Eye (tissue), 1 donor: ENCODE results near the gene PRM2.

ENCODE experiments used
- DNase-seq: peaks from one replicate; pipeline ENCODE4 v3.0.0-alpha.2; 2015

The PRM2 gene

GRCh38 chr16:11276143-11276895, at the start of gene PRM2:
Gene PRM2, minus strand, starts transcription at chr16:11276480. Its CDS starts 110 bp downstream, at chr16:11276370.
- DNase-seq, result no peak

- no peak for DNase-seq
These were observed 49.3 kb upstream of the PRM2 start for GRCh38 chr16:11325404-11326083.

DNA sequence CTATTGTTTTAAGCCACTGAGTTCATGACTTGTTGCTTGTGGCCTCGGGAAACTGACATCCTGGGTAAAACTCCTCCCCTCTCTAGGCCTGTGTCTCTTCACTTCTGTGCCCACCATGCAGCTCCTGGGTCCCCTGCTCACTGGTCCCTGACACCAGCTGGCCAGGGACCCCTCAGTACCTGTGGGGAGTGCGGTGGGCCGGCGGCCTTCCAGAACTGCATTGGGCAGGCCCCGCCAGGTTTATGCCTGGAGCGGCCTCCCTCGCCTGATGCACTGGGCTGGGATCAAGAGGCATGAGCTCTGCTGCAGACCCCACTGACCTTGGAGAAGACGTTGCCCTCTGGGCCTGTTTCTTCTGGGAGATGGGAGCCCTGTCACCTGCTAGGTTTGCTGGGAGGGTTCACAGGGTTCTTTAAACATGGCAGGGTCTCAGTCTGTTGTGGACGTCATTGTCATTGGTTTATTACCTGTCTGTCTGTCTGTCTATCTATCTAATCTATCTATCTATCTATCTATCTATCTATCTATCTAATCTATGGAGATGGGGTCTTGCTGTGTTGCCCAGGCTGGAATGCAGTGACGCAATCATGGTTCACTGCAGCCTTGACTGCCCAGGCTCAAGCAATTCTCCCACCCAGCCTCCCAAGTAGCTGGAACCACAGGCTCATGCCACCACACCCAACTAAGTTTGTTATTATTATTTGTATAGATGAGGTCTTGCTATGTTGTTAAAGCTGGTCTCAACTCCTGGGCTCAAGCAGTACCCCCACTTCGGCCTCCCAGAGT, 47.5 kb upstream of the PRM2 start:
- DNase-seq, result no peak

DNA sequence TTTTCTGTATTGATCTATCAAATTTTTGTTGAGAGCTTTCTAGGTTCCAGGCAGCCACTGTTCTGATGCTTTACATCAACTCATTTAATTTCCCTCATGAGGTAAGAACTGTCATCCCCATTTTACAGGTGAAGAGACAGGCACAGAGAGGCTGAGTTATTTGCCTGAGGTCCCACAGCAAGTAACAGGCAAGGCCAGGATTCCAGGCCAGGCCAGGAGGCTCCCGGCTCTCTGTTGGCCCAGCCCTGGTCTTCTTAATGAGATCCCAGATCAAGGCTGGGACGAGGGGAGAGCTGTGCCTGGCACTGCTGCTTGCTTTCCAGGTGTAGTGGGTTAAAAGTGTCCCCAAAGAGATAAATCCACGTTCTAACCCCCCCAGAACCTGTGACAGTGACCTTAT, 46.5 kb upstream of the PRM2 start:
- DNase-seq, result no peak

DNA sequence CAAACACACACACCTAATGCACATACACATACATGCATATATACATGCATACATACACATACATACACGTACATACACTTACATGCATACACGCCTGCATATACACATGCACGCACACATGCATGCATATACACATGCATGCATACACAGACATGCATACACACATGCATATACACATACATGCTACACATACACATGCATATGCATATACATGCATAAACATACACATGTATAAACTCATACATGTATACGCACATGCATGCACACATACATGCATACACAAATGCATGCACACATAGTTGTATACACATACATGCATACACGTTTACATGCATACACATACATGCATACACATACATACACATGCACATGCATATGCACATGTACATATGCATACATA, 45.4 kb upstream of the PRM2 start:
- DNase-seq, result no peak

- no peak for DNase-seq
These were observed 43.9 kb upstream of the PRM2 start for GRCh38 chr16:11320170-11320569.

DNA sequence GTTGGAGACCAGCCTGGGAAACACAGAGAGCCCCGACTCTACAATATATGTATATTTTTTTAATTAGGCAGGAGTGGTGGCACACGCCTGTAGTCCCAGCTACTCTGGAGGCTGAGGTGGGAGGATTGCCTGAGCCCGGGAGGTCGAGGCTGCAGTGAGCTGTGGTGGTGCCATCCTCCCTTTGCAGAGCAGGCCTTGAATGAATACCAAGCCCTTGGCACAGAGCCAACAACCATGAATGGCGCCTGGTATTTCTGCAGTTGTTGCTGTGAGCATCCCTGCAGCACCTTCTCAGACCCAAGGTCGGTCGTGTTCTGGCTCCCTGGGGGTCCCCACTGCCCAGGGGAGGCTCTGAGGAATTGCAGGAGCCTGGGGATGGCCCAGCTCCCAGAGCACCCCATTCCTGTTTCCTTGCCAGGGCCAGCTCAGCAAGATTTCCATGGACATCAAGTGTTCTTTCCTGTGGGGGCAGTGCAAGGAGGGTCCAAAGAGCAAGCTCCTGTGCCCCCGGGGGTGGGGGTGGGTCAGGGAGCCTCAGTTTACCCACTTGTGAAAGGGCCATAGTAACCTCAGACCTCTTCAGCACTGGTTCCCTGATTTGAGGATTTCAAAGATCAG, 43.4 kb upstream of the PRM2 start:
- no peak for DNase-seq

- DNase-seq, result no peak
These were observed 42.5 kb upstream of the PRM2 start for GRCh38 chr16:11318817-11319216.

GRCh38 chr16:11316331-11317015, 40.2 kb upstream of the PRM2 start:
- peak; percentile 57 for DNase-seq

DNA sequence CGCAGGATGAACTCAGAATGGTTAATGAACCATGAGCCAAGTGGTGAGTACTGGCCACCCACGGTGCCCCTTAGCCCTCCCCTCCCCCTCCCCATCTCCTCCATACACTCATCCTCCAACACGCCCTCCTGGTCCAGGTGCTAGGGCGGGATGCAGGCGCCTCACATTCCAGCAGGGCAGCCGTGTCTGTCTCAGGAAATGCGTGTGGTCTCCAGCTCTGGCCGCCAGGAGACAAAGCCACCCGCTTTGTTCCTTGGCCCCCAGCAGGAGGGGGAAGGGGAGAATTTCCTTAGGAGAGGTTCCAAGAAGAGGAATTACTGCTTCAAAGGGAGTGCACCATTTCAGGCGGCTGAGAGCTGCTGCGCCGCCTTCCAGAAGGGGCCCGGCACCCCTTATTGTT, 39.2 kb upstream of the PRM2 start:
- DNase-seq, result peak; percentile 80

DNA sequence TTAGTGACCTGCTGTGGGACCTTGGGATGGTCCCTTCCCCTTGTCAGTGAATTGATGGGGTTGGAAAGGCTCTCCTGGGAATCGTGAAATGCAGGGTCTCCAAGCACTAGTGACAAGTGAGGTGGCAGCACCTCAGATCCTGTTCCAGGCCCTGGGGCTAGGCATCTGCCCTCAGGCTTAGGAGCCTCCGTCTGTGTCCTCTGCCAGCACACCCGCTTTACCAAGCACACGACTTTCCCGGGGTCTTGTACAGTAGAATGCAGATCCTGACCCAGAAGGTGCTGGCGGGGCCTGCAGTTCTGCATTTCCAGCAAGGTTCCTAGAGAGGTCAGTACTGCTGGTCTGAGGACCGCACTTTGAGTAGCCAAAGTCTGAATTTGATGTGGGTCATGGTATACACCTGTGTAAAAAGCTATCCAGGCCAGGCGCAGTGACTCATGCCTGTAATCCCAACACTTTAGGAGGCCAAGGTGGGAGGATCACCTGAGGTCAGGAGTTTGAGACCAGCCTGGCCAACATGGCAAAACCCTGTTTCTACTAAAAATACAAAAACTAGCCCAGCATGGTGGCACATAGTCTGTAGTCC, 38.1 kb upstream of the PRM2 start:
- DNase-seq, result no peak

DNA sequence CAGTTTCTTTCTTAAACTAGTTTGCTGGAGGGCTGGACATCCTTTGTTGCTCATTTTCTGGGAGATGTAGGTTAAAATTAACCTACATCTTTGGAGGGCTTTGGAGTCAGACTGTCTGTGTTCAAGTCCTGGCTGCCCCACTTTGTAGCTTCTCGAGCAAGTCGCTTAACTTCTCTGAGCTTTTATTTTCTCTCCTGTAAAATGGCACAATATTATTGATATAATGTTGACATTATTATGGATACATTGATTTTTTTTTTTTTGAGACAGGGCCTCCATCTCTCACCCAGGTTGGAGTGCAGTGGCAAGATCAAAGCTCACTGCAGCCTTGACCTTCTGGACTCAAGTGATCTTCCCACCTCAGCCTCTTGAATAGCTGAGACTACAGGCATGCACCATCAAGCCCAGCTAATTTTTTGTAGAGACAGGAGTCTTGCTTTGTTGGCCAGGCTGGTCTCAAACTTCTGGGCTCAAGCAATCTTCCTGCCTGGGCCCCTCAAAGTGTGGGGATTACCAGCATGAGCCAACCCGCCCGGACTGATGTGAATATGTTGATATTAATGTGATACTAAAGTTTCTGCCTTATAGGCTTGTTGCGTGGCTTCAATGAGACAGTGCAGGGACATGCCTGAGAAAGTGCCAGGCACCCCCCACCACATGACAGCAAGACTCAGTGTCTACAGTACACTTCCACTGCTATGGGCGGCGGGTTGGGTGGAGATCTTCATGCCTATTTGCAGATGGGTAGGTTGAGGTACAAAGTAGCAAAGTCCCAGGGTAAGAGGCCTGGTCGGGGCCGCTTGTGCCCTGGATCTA, 37.4 kb upstream of the PRM2 start:
- DNase-seq, result no peak

DNA sequence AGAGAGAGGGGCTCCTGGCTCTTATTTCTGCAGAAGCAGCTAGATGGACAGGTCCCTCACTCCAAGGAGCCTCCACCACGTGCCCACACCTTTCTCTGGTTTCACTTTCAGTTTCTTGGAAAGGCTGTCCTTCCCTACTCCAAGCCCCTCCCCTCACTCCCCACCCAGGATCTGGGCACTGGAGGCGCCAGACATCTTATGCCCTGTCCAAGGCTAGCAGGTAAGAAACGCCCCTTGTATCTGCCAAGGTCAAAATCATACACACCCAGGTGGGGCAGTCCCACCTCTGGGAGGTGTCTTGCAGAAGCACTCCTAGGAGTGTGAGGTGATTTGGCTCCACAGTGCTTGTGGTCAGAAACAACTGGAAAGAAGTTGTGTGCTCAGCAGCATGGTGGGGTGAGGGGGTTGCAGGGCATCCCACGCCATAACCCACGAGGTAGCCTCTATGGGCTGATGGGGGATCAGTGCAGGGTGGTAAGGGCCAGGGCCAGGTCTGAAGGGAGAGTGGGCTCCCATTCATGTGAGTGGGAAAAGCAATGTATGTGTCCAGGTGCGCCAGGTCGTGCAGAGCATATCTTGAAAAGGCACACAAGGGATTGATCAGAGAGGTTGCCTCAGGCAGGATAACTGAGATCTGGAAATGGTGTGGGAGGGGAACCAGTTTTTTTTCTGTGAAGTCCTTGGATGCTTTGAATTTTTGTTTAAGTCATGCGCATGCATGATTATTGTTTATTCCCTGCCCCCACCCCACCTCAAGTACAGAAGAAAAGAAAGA, 36.6 kb upstream of the PRM2 start:
- DNase-seq, result peak; percentile 50

DNA sequence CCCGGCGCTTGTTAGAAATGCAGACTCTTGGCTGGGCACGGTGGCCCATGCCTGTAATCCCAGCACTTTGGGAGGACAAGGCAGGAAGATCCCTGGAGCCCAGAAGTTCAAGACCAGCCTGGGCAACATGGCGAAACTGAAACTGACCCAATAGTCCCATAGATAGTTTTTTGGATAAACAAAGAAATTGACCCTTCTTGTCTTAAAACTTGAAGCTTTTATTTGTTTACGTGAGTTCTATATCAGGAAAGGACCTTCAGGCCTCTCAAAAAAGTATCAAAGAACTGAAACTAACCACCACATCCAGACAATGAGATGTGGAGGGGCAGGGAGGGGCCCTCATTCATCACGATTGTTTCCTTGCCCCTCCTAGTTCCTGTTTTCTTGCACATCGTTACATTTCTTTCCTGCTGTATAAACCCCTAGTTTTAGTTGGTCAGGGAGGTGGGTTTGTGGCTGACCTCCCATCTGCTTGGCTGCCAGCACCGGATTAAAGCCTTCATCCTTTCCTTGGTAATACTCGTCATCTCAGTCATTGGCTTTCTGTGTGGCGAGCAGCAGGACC, 34.8 kb upstream of the PRM2 start:
- no peak for DNase-seq

- no peak for DNase-seq
These were observed 34.3 kb upstream of the PRM2 start for GRCh38 chr16:11310634-11310977.

GRCh38 chr16:11309895-11310633, 33.8 kb upstream of the PRM2 start:
- no peak for DNase-seq

DNA sequence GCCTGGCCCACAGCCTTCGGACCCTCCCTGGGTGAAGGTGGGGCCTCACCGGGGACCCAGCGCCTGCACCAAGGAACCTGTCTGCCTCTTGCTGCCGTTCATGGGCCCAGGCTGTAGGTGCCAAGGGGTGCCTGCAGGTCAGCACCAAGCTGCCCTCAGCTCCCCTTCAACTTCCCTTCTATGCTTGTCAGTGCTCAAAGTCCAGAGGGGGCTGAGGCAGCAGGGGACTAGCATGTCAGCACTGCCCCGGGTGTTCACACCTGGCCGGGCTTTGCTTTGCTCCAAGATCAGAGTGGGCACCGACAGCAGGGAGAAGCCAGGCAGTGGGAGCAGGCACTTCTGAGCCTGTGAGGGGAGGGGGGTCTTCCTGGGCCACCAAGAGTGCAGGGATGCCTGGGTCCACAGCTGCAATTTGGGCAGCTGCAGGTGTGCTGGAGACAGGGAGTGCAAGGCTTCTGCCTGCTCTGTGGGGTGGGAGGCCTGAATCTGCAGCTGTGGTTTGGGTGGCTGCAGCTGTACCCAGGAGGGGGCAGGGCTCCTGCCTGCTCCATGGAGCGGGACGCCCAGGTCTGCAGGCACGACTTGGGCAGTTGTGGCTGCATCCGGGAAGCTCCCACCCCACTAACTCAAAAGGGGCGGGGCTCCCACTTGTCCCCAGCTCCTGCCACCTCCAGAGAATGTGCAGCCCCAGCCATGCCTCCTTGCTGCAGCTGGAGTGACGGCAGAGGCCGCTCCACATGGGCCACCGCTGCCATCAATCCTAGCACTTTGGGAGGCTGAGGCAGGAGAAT, 32.4 kb upstream of the PRM2 start:
- DNase-seq, result no peak

- no peak for DNase-seq
These were observed 31.6 kb upstream of the PRM2 start for GRCh38 chr16:11307639-11308492.
